ENCODE data around the gene RABL6.
"Not testable (repeated sequence)": the region's sequence is repeated elsewhere in the genome, so short reads cannot be mapped to it uniquely, and the experiment has no call there.

Gene RABL6

DNA sequence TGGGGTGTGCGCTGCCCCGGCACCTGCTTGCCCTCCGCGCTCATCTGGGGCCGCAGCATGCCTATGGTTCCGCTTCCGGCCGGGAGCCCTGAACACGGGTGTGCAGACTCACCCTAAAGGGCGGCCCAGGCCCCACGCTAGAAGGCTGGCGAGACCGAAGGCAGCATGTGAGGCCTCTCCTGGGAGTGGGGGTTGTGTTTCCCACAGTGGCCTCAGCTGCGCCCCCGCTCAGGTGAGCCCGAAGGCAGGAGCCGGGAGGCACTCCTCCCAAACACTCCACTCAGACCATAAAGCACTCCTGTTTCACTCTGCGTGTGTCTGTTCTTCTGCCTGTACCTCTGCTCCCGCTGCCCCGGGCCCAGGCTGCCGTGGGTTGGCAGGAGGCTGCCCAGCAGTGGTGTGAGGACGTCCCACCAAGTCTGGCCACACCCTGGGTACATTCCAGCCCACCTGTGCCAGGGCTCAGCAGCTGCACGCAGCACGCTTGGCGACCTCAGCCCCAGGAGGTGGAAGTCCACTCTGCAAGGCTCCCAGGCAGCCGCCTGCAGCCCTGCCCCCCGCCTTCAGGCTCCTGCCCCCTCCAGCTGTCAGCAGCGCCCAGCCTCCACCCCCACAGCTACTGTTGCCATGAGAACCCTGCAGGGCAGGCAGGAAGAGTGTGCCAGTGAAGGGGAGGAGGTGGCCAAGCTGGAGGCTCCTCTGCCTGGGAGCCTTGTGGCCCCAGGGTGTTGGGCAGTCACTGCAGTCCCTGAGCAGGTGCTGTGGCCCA is 33.3 kb downstream of the RABL6 start:
- Mint-ChIP-seq H3K4me3 (peak overlapping the region; percentile 79), H3K4me1 (peaks cover 19% of the 10 kb centered on the region), H3K36me3 (peaks cover 34% of the 10 kb centered on the region), H3K9me3 (no peaks in the 10 kb centered on the region), H3K27ac (no peak overlapping the region)
- ATAC-seq = no peak
- peak in 1 of 2 donors; percentile 55 for DNase-seq (ENCODE audit: low spot score in 2 of 2)

DNA sequence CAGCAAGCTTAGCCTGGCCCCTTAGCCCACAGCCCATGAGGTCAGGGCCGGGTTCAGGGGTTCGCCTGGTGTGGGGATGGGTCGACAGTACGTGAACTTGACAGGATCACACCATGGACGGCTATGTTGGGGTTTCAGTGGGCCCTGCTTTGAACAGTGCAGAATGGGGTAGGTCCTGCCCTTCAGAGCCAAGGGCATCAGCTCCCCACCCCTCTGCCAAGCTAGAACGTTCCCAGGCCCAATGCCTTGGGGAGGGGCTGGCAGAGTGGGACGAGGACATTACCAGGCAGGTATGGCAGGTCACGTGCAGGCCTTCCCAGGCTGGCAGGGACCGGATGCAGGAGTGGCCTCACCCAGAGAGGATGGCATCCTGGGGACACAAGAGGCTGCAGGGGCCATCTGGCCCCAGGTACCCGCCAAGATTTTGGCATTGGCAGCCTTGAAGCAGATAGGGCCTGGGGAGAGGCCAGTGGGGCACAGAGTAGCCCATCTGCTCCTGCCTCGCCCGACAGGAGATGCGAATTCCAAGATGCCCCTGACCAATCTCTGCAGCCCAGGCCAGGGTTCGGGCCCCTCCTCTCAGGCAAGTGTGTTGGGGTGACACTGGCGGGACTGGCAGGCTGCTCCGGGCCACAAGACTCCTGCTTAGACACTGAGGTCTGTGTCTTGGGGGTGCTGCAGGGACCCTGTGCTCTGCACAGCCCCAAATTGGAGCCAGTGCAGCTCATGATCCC is 34.1 kb downstream of the RABL6 start:
- ATAC-seq = not testable (repeated sequence)
- peak overlapping the region; percentile 54 for H3K27ac Mint-ChIP-seq

DNA sequence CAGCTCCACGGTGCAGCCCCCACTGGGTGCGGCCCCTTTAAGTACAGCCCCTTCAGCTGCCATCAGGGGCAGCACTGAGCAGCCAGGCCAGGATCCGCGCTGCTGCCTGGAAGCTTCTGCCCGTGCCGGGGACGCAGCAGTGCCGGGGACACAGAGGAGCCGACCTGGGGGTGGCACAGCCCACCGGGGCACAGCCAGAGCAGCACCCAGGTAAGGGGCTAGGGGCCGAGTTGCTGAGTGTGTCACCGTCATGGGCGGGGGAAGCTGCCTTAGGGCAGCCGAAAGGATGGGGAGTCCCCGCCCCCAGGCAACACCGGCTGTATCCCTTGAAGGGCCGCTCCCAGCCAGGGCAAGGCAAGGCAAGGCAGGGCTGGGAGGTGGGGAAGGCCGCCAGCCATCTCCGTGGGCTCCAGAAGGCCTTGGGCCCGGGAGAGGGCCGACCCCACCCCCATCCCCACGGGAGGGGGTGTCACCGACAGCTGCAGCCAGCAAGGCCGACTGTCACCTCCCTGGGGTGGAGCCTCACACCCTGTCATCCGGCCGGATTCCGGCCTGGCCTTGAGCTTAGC is 34.7 kb downstream of the RABL6 start, which contains the start of gene AJM1:
Gene AJM1 (plus strand): TSS at position 99 of the 569 bp plus-strand sequence. CDS start 1,937 bp downstream, outside the sequence.
- Mint-ChIP-seq H3K4me3 (peak within 1 kb of the TSS; percentile 79), H3K36me3 (peaks cover 38% of the 10 kb centered on the region), H3K4me1 (peaks cover 20% of the 10 kb centered on the region), H3K27ac (peak within 1 kb of the TSS; percentile 54)
- DNase-seq (ENCODE audit: low spot score in 2 of 2) (peak; percentile 79 to 92), ATAC-seq (peak; percentile 87)
- not testable (repeated sequence) for H3K9me3 Mint-ChIP-seq

More for the DNA sequence above, 34.1 kb downstream of the RABL6 start:
- Mint-ChIP-seq H3K4me3 (peak overlapping the region; percentile 79), H3K36me3 (peaks cover 34% of the 10 kb centered on the region), H3K4me1 (peaks cover 19% of the 10 kb centered on the region)
- not testable (repeated sequence) for H3K9me3 Mint-ChIP-seq
- peak in 1 of 2 donors; percentile 51 for DNase-seq (ENCODE audit: low spot score in 2 of 2)

DNA sequence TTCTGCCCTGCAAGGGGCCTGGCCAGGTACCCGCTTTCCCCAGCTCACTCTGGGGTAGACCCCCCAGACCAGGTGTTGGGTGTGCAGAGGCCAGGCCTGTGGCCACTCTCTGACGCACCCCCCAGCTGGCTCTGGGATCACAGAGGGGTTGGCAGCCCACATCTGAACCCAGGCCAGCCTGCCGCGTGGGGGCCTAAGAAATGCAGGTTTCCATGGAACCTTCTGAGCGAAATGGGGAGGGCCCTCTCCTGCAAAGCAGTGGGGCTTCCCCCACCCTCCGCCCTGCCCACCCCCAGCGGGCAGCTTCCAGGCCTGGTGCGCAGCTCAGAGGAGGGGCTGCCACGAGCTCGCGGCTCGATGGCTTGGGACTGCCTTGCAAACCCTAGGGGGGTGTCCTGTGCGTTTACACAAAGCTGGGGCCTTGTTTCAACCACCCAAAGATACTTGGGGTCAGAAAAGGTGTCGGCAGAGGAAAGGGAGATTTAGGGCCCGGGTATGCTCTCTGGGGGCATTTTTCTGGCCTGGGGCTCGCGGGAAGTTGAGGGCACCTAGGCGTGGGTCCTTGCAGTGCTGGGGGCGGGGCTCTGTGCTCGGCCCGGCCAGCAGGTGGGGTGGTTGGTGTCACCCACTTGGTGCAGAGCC is 35.5 kb downstream of the RABL6 start:
- H3K4me3 Mint-ChIP-seq = peak overlapping the region; percentile 79
- peaks cover 27% of the 10 kb centered on the region for H3K4me1 Mint-ChIP-seq
- H3K27ac Mint-ChIP-seq = peak overlapping the region; percentile 58
- not testable (repeated sequence) for ATAC-seq, H3K9me3 Mint-ChIP-seq
- peak in 1 of 2 donors; percentile 66 for DNase-seq (ENCODE audit: low spot score in 2 of 2)
- H3K36me3 Mint-ChIP-seq = peaks cover 45% of the 10 kb centered on the region

DNA sequence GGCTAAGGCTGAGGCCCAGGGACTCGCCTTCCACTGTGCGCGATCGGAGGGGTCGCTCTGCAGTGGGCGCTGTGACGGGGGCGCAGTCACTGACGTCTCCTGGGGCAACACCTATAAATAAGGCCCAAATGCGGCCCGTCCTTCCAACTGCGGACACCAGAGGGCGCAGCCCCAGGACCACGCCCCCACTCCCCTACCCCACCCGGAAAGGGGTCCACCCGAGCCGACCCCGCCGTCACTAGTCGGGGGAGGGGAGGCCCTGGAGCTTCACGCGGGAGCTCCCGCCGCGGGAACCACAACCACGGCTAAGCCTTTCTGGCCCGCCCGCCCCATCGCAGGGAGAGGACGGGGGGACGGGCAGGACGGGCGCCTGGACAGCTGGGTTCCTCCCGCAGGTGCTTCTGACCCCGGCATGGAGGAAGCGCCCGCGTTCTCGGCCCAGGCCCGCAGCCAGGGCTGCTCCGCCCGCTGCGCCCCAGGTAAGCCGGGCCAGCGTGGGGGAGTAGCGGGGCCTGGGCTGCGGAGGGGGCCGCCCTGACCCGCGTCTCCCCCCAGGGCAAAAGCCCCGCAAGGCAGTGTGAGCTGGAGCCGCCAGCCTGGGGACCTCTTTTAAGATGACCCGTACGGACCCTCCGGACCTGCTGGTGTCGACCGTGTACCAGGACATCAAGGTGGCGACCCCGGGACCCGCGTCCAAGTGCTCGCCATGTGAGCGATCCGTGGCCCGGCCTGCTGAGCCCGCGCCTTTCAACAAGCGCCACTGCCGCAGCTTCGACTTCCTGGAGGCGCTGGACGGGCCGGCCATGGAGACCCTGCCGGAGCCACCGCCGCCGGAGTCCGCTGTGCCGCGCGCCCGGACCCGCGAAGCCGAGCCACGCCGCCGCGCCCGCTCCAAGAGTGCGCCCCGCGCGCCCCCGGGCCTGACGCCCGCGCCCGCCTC is 36.3 kb downstream of the RABL6 start:
- peaks cover 44% of the 10 kb centered on the region for H3K36me3 Mint-ChIP-seq
- peak overlapping the region; percentile 79 for H3K4me3 Mint-ChIP-seq
- H3K4me1 Mint-ChIP-seq = peaks cover 27% of the 10 kb centered on the region
- peak overlapping the region; percentile 58 for H3K27ac Mint-ChIP-seq
- ATAC-seq (peak; percentile 1), DNase-seq (ENCODE audit: low spot score in 2 of 2) (peak; percentile 70 to 89)
- H3K9me3 Mint-ChIP-seq = not testable (repeated sequence)

DNA sequence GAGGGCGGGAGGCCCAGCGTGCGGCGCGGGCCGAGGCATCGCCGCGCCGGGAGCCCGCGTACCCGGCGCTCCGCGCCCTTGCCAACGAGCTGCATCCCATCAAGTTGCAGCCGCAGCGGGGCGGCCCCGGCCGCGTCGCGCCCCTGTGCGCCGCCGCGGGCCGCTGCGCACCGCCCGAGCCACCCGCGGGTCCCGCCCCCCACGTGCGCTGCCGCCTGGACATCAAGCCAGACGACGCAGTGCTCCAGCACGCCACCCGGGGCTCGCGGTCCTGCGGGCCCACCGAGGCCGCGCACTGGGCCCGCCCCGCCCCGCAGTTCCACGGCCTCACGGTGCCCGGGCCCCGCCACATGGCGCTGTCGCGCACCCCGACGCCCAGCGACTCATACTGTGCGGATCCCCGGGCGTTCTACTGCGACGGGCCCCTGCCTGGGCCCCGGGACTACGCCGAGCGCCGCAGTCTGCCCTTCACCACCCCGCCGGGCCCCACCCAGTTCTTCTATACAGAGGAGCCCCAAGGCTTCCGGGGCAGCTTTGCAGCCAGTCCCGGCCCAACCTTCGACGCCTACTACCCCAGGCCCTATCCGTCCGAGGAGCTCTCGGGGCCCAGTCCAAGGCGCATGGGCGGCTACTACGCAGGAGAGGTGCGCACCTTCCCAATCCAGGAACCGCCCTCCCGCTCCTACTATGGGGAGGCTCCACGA is 37.2 kb downstream of the RABL6 start:
- no peaks in the 10 kb centered on the region for H3K9me3 Mint-ChIP-seq
- no peak overlapping the region for H3K4me3 Mint-ChIP-seq
- peaks cover 28% of the 10 kb centered on the region for H3K4me1 Mint-ChIP-seq
- DNase-seq (ENCODE audit: low spot score in 2 of 2) = peak in 1 of 2 donors; percentile 58
- no peak overlapping the region for H3K27ac Mint-ChIP-seq
- peaks cover 44% of the 10 kb centered on the region for H3K36me3 Mint-ChIP-seq
- no peak for ATAC-seq

DNA sequence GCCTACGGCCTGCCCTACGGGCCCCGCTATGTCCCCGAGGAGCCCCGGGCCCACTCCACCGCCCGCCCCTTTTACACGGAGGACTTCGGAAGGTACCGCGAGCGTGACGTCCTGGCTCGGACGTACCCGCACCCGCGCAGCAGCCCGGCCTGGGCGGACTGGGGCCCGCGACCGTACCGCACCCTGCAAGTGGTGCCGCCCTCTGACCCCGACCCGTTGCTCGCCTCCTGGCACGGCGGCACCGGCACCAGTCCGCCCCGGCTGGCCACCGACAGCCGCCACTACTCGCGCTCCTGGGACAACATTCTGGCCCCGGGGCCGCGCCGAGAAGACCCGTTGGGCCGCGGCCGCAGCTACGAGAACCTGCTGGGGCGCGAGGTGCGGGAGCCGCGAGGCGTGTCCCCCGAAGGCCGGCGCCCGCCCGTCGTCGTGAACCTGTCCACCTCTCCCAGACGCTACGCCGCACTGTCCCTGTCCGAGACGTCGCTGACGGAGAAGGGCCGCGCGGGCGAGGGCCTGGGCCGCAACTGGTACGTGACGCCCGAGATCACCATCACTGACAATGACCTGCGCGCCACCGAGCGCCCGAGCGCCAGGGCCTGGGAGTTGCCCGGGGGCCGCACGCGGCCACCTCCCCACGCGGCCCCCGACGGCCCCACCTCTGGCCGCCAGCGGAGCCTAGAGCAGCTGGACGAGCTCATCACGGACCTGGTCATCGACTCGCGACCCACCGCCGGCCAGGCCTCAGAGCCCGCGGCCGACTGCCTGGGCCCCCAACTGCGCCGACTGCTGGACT is 37.9 kb downstream of the RABL6 start:
- Mint-ChIP-seq H3K4me1 (peaks cover 29% of the 10 kb centered on the region), H3K36me3 (peaks cover 46% of the 10 kb centered on the region), H3K9me3 (no peaks in the 10 kb centered on the region), H3K4me3 (peak overlapping the region; percentile 94), H3K27ac (no peak overlapping the region)
- DNase-seq (ENCODE audit: low spot score in 2 of 2) (peak in 1 of 2 donors; percentile 51), ATAC-seq (no peak)

DNA sequence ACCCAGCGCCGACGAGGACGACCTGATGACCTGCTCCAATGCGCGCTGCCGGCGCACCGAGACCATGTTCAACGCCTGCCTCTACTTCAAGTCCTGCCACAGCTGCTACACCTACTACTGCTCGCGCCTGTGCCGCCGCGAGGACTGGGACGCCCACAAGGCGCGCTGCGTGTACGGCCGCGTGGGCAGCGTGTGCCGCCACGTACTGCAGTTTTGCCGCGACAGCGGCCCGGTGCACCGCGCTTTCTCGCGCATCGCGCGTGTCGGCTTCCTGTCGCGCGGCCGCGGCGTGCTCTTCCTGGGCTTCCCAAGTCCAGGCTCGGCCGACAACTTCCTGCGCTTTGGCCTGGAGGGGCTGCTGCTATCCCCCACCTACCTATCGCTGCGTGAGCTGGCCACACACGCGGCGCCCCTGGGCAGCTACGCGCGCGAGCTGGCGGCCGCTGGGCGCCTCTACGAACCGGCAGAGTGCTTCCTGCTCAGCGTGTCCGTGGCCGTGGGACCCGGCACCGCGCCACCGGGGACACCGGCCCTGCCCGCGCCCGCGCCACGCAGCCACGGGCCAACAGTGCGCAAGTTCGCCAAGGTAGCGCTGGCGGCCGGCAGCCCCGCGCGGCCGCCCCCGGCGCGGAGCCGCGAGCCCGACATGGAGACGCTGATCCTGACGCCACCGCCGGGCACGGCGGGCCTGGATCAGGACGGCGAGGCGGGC is 38.8 kb downstream of the RABL6 start:
- peak in 1 of 2 donors; percentile 52 for DNase-seq (ENCODE audit: low spot score in 2 of 2)
- H3K9me3 Mint-ChIP-seq = no peaks in the 10 kb centered on the region
- H3K36me3 Mint-ChIP-seq = peaks cover 51% of the 10 kb centered on the region
- peak overlapping the region; percentile 94 for H3K4me3 Mint-ChIP-seq
- ATAC-seq = no peak
- no peak overlapping the region for H3K27ac Mint-ChIP-seq
- H3K4me1 Mint-ChIP-seq = peaks cover 21% of the 10 kb centered on the region

DNA sequence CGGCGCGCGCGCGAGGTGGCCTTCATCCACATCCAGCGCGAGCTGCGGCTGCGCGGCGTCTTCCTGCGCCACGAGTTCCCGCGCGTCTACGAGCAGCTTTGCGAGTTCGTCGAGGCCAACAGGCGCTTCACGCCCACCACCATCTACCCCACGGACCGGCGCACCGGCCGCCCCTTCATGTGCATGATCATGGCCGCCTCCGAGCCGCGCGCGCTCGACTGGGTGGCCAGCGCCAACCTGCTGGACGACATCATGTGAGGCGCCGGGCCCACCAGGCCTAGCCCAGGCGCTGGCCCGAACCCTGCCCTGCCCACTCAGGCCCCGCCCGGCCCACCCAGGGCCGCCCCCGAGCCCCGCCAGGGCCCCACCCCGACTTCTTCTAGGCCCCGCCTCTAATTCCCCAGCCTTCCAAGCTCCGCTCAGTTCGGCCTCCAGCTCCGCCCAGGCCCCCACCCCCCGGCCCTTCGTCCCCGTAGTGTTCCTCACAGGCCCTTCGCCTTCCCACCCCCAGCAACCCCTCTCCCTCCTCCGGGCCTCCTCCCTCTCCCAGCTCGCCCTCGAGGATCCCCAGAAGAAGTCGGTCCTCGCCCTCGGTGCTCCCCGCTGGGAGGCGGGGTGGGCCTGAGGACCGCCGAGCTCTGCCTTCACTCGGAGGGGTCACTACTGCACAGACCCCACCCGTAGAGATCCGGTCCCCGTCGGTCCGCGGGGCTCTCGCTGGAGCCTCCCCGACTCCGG is 39.5 kb downstream of the RABL6 start:
- Mint-ChIP-seq H3K4me1 (peaks cover 17% of the 10 kb centered on the region), H3K27ac (peak overlapping the region; percentile 92), H3K36me3 (peaks cover 54% of the 10 kb centered on the region), H3K9me3 (no peaks in the 10 kb centered on the region), H3K4me3 (peak overlapping the region; percentile 94)
- DNase-seq (ENCODE audit: low spot score in 2 of 2) = peak in 1 of 2 donors; percentile 51
- ATAC-seq = no peak

DNA sequence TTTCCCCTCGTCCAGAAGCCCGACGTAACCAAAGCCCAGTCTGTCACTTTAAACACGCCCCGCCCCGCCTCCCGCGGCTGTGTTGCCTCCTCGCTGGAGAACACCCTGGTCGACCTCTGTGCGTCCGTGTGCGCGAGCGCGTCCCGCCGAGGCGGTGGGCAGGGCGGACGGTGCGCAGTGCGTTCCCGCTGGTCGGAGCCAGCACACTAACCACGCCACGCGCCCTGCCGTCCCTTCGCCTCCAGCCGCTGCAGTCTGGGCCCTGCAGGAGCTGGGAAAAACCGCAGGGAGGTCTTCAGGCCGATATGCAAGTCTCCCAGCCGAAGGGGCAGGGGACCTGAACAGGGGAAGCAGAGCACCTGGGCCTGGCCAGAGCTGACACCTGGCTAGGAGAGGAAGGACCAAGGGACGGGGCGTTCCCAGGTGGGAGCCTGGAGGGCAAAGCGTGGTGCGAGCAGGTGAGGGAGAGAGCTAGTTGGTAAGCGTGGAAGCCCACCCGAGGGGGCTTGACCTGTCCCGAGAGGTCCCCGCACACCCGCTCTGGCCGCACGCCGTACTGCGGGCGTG is 40.2 kb downstream of the RABL6 start:
- peaks cover 17% of the 10 kb centered on the region for H3K4me1 Mint-ChIP-seq
- H3K9me3 Mint-ChIP-seq = no peaks in the 10 kb centered on the region
- peak overlapping the region; percentile 94 for H3K4me3 Mint-ChIP-seq
- DNase-seq (ENCODE audit: low spot score in 2 of 2) (peak; percentile 79 to 91), ATAC-seq (peak; percentile 68)
- peak overlapping the region; percentile 92 for H3K27ac Mint-ChIP-seq
- peaks cover 57% of the 10 kb centered on the region for H3K36me3 Mint-ChIP-seq

DNA sequence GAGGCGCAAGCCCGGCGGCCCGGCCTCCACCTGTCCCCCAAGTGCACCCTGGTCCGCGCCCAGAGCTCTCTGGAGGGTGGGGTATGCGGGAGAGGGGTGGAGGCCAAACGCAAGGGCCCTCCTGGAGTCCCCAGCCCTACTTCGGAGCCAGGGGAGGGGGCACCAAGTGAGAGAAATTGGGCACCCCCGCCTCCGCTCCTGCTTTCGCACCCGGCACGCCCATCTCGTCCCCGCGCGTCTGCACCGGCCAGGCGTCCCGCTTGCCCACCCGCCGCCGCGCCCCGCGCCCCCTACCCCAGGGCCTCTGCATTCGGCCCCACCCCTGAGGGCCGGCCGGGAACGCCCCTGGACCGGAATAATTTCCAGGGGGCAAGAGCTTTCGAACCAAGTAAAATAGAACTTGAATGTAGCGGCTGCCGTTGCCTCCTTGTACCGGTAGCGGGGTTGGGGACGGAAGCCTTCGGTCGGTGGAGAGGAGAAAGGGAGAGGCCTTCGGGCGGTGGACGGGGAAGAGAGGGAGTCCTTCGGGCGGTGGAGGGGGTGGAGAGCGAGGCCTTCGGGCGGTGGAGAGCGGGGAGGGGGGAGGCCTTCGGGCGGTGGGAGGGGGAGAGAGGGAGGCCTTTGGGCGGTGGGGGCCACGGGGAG is 40.8 kb downstream of the RABL6 start:
- DNase-seq (ENCODE audit: low spot score in 2 of 2) = peak in 1 of 2 donors; percentile 74
- ATAC-seq = peak; percentile 9
- peak overlapping the region; percentile 94 for H3K4me3 Mint-ChIP-seq
- peaks cover 55% of the 10 kb centered on the region for H3K36me3 Mint-ChIP-seq
- H3K27ac Mint-ChIP-seq = peak overlapping the region; percentile 92
- H3K4me1 Mint-ChIP-seq = peaks cover 17% of the 10 kb centered on the region
- no peaks in the 10 kb centered on the region for H3K9me3 Mint-ChIP-seq

All from stimulated activated effector memory CD8-positive, alpha-beta T cell treated with anti-CD3 and anti-CD28 coated beads, Interleukin-12 subunit alpha, Interleukin-12 subunit beta, amount 100 ng/mL, for 72 hours (primary cell).